ENCODE measurements around the gene AMBP.

DNA sequence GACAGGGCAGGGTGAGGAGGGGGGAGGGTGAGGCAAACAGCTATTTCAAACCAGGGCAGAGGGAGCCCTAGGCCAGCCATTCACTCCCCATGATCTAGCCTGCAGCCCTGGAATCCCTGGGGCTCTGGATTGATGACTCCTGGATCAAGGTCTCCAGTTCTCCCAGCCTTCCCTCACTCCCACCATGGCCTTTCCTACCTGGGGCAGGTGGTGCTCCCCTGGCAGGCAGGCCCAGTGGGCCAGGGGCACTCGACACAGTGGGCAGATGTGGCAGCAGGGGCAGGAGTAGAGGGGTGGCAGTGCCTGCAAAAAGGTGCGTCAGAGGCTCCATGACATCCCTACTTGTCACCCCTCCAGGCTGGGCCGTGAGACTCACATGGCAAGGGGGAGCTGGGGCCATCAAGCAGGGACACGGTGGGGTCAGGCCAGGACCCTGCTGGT lies 15.0 kb upstream of the AMBP start:
- TF ChIP-seq CTCF (IDR thresholded peaks at IDR 0.05) (no peak), POLR2A (IDR thresholded peaks at IDR 0.05) (no peak)
